Mucosa of rectum (tissue), 2 donors: ENCODE results near the gene TIGD7.

ENCODE experiments used
- H3K27ac ChIP-seq, 2 donors: one replicate each; pipeline ENCODE4 v1.7.0; 2013; ENCODE audit warnings: inconsistent platforms in 2 of 2, low read depth in 2 of 2, low read length in 2 of 2
- H3K27me3 ChIP-seq, 2 donors: one replicate each; pipeline ENCODE4 v1.7.0; 2013; ENCODE audit warnings: low read length in 2 of 2; ENCODE audit not compliant: control insufficient read depth in 2 of 2, insufficient read depth in 2 of 2
- H3K36me3 ChIP-seq, 2 donors: one replicate each; pipeline ENCODE4 v1.7.0; 2013; ENCODE audit warnings: low read length in 2 of 2; ENCODE audit not compliant: control insufficient read depth in 2 of 2, insufficient read depth in 2 of 2
- H3K4me1 ChIP-seq, 2 donors: one replicate each; pipeline ENCODE4 v1.7.0; 2013; ENCODE audit warnings: low read length in 2 of 2, mild to moderate bottlenecking in 1 of 2; ENCODE audit not compliant: control insufficient read depth in 2 of 2, insufficient read depth in 2 of 2
- H3K4me3 ChIP-seq, 2 donors: one replicate each; pipeline ENCODE4 v1.7.0; 2013; ENCODE audit warnings: low read length in 2 of 2
- H3K9ac ChIP-seq, 2 donors: one replicate each; pipeline ENCODE4 v1.7.0; 2013; ENCODE audit warnings: low read length in 2 of 2, low read depth in 1 of 2, mild to moderate bottlenecking in 1 of 2
- H3K9me3 ChIP-seq, 2 donors: one replicate each; pipeline ENCODE4 v1.7.0; 2013; ENCODE audit warnings: low read length in 2 of 2; ENCODE audit not compliant: control insufficient read depth in 2 of 2
- donor health status: healthy.
- donor health status: Normal muscosa, but diverticular disease.

Gene TIGD7

GRCh38 chr16:3249020-3249419 is 56.2 kb downstream of the TIGD7 start:
- Histone ChIP-seq H3K9ac (no peak overlapping the region), H3K9me3 (no peaks in the 10 kb centered on the region), H3K27me3 (no peaks in the 10 kb centered on the region), H3K36me3 (no peaks in the 10 kb centered on the region), H3K4me3 (no peak overlapping the region), H3K27ac (no peak overlapping the region), H3K4me1 (no peaks in the 10 kb centered on the region)
